Gastroesophageal sphincter (tissue), 4 donors: ENCODE results near the gene SAMD8. TPM values are rescaled to one million over a fixed set of nuclear protein-coding genes. Genes with fewer than 3 reads are reported as not detected.
A peak's percentile ranks its signal among the peaks of the same experiment; 100 is the strongest.
"Not testable (repeated sequence)": the region's sequence is repeated elsewhere in the genome, so short reads cannot be mapped to it uniquely, and the experiment has no call there.

Source experiments
- ATAC-seq: fragments of 150-250 bp; one replicate; pipeline ENCODE4 v1.9.1; 2016; ENCODE audit warnings: mild to moderate bottlenecking, moderate library complexity
- H3K27ac ChIP-seq, 4 donors: fragments of 200-600 bp; sonication (generic) in 3 of 4; 1 replicate in 3 of 4; 2 replicates in 1 of 4; pipeline ENCODE4 v1.5.1; 2016 to 2019
- H3K27me3 ChIP-seq: fragments of 200-600 bp; sonication (generic); one replicate; pipeline ENCODE4 v1.5.1; 2019
- H3K36me3 ChIP-seq, 2 donors: fragments of 200-600 bp; sonication (generic); one replicate each; pipeline ENCODE4 v1.5.1; 2019; ENCODE audit warnings: control low read depth in 1 of 2
- H3K4me1 ChIP-seq, 3 donors: fragments of 200-600 bp; sonication (generic); 1 replicate in 2 of 3; 2 replicates in 1 of 3; pipeline ENCODE4 v1.5.1; 2016 to 2019; ENCODE audit warnings: control low read depth in 2 of 3
- H3K4me3 ChIP-seq, 2 donors: fragments of 200-600 bp; sonication (generic); one replicate each; pipeline ENCODE4 v1.5.1; 2019; ENCODE audit warnings: mild to moderate bottlenecking in 1 of 2, moderate library complexity in 1 of 2
- H3K9me3 ChIP-seq, 3 donors: fragments of 200-600 bp; sonication (generic); one replicate each; pipeline ENCODE4 v1.5.1; 2017 to 2019; ENCODE audit warnings: control low read depth in 2 of 3
- CTCF ChIP-seq, 4 experiments: fragments of 200-600 bp in 2 of 4; fragments of 450-650 bp in 2 of 4; sonication (generic) in 1 of 4; IDR thresholded peaks; one replicate each; pipeline ENCODE4 v1.5.1; 2017 to 2019; ENCODE audit warnings: antibody characterized with exemption in 4 of 4, mild to moderate bottlenecking in 2 of 4, moderate library complexity in 2 of 4
- EP300 ChIP-seq: sonication (generic); formaldehyde crosslinking; IDR thresholded peaks from one replicate; pipeline ENCODE4 v1.6.1; 2017; ENCODE audit warnings: antibody characterized with exemption, mild to moderate bottlenecking
- POLR2A ChIP-seq, 2 donors: fragments of 450-650 bp; IDR thresholded peaks; one replicate each; pipeline ENCODE4 v1.6.1; 2017; ENCODE audit warnings: antibody characterized with exemption in 2 of 2, mild to moderate bottlenecking in 2 of 2, moderate library complexity in 1 of 2
- POLR2AphosphoS5 ChIP-seq: sonication (generic); formaldehyde crosslinking; IDR thresholded peaks from one replicate; pipeline ENCODE4 v1.6.1; 2017; ENCODE audit warnings: antibody characterized with exemption
- WGBS, 2 donors: methylation state at CpG; one replicate each; pipeline ENCODE4 v1.1.5; 2018; ENCODE audit warnings: low coverage in 1 of 2; 5-methylcytosine and 5-hydroxymethylcytosine counted together
- total RNA-seq, 4 donors: library from RNA; depleted of rRNA; stranded (reverse); fragments of >200 nt; gene quantifications; one replicate each; pipeline ENCODE4 v1.1.0, GENCODE V29; 2016

SAMD8 gene
- total RNA-seq, 4 donors from 2014 or later: 23.2 to 33.8 (median 30.7) TPM

DNA sequence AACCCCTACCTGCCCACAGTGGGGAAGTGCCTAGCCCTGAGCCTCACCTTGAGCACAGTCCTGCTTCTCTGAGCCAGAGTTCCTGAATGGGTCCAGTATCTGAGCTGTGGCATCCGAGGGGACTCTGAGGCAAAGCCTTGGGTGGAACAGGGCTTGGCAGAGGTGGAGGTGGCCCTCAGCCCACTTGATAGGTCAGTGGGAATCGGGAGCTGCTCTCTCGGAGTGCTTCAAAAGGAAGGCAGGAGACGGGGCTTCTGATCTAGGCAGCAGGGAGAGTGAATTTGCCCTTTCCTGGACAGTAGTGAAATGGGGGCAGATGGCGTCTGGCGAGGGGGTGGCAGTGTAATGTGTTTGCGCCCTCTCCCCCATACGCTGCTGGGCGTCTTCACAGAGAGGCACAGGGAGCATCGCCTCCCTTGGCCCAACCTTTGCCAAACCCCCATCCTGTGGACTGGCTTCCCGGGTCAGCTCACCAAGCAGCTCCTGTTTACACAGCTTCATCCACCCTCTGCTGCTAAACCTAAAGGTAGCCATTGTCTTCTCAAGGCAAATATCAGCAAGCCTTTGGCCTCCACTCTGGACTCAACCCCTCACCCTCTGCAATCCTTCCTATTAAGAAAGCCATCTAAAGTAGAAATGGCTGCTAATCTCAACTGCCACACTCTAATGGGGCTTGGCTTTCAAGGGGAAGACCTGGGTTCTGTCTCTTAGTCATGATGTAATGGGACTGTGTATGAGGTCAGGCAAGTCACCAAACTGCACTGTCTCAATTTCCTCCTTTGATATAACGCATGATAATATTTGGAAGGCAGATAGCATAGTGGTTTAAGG is 78.0 kb downstream of the SAMD8 start:
- Histone ChIP-seq H3K27ac (peak overlapping the region in 1 of 4 donors; percentile 14), H3K4me3 (no peak overlapping the region), H3K27me3 (no peaks in the 10 kb centered on the region), H3K4me1 (peaks cover 0 to 41% (median 8%) of the 10 kb centered on the region in 3 donors), H3K36me3 (no peaks in the 10 kb centered on the region), H3K9me3 (no peaks in the 10 kb centered on the region)
- 94% methylated on average over 11 of the region's 12 CpGs; no CpG with 5 or more reads in 1 of the 2 donors for WGBS, 2 donors
- TF ChIP-seq EP300 (no peak), POLR2AphosphoS5 (no peak), CTCF (IDR thresholded peaks at IDR 0.05) (no peak), POLR2A (IDR thresholded peaks at IDR 0.05) (no peak)
- ATAC-seq: no peak

DNA sequence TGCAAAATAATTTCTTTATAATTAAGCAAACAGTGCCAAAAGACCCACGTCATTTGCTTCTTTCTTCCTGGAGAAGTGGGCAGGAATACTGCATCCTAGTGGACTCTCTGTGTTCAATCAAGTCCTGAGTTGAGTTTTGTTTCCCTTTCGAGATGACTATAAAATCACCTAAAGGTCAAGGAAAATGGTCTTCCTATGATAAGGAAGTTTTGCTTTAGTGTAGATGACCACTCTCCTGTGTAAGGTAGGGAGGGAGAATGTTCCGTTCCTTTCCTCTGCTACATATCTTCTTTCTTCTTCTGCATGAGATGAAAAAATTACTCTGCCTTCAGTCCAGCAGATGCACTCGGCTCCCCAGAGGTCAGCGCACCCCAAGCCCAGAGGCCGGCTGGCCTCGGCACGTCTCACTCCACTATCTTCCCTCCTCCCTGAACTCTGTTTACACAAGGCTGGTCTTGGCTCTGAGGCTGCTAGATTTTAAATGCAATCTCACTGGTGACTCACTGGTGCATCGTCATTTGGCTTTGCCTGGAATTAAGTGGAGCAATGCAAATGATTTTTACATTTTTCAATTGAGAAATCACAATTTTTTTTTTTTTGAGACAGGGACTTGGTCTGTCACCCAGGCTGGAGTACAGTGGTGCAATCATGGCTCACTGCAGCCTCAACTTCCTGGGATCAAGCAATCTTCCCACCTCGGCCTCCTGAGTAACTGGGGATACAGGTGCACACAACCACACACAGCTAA is 80.5 kb downstream of the SAMD8 start:
- Histone ChIP-seq H3K36me3 (no peaks in the 10 kb centered on the region), H3K4me3 (no peak overlapping the region), H3K4me1 (peaks cover 0 to 47% (median 8%) of the 10 kb centered on the region in 3 donors), H3K27ac (peak overlapping the region; percentile 63 to 81 (median 80)), H3K27me3 (no peaks in the 10 kb centered on the region), H3K9me3 (no peaks in the 10 kb centered on the region)
- TF ChIP-seq CTCF (IDR thresholded peaks at IDR 0.05): peak in 3 of 4 experiments; percentile 17 to 44 (median 38)
- TF ChIP-seq POLR2A (IDR thresholded peaks at IDR 0.05): no peak
- TF ChIP-seq EP300: no peak
- TF ChIP-seq POLR2AphosphoS5: peak; percentile 96
- 9 to 21% methylated on average over 2 to 8 of the region's 10 CpGs for WGBS, 2 donors
- ATAC-seq: peak; percentile 97

GRCh38 chr10:75194625-75195024 is 83.2 kb downstream of the SAMD8 start:
- peaks cover 0 to 36% (median 8%) of the 10 kb centered on the region in 3 donors for H3K4me1 ChIP-seq
- not testable (repeated sequence) for H3K4me3 ChIP-seq, H3K27me3 ChIP-seq, H3K9me3 ChIP-seq, H3K36me3 ChIP-seq, ATAC-seq
- H3K27ac ChIP-seq: peak overlapping the region in 1 of 4 donors; percentile 36
- WGBS, 2 donors: 81 to 90% methylated on average over 3 to 4 of the region's 4 CpGs

- Histone ChIP-seq H3K4me1 (peaks cover 0 to 36% (median 8%) of the 10 kb centered on the region in 3 donors), H3K27me3 (no peaks in the 10 kb centered on the region), H3K9me3 (no peaks in the 10 kb centered on the region), H3K36me3 (no peaks in the 10 kb centered on the region), H3K4me3 (no peak overlapping the region), H3K27ac (peak overlapping the region in 2 of 4 donors; percentile 36 to 47)
- 38 to 76% methylated on average over 3 to 6 of the region's 6 CpGs for WGBS, 2 donors
- no peak for ATAC-seq
- TF ChIP-seq POLR2A (IDR thresholded peaks at IDR 0.05): no peak
- TF ChIP-seq POLR2AphosphoS5: peak; percentile 34
- TF ChIP-seq CTCF (IDR thresholded peaks at IDR 0.05): no peak
Measured at GRCh38 chr10:75195035-75195763, 83.7 kb downstream of the SAMD8 start.

DNA sequence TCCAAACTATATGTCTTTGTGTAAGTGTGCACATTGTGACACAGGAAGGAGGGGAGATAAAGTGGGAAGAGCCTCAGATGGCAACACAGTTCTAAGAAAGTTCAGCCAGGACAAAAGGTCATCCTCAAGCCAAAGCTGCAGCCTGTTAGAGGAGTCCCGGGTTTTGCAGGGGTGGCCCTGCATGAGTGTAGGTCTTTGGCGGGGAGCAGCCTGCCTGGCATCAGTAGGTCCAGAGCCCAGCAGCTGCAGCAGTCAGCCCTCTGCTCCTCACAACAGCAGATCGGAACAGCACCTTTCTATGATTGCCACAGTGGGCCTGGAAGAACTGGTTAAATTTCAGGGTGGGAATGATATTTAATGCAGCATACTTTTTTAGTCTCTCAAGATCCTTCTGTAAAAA is 85.6 kb downstream of the SAMD8 start:
- ATAC-seq: no peak
- no peak overlapping the region for H3K4me3 ChIP-seq
- no peaks in the 10 kb centered on the region for H3K27me3 ChIP-seq
- H3K27ac ChIP-seq: no peak overlapping the region
- peaks cover 0 to 26% (median 5%) of the 10 kb centered on the region in 3 donors for H3K4me1 ChIP-seq
- no peaks in the 10 kb centered on the region for H3K36me3 ChIP-seq
- 78% methylated on average over 3 of the region's 3 CpGs; no CpG with 5 or more reads in 1 of the 2 donors for WGBS, 2 donors
- H3K9me3 ChIP-seq: no peaks in the 10 kb centered on the region
- TF ChIP-seq EP300 (no peak), POLR2AphosphoS5 (no peak)
